Measurements from ENCODE around the gene RNF150.

Gene RNF150

DNA sequence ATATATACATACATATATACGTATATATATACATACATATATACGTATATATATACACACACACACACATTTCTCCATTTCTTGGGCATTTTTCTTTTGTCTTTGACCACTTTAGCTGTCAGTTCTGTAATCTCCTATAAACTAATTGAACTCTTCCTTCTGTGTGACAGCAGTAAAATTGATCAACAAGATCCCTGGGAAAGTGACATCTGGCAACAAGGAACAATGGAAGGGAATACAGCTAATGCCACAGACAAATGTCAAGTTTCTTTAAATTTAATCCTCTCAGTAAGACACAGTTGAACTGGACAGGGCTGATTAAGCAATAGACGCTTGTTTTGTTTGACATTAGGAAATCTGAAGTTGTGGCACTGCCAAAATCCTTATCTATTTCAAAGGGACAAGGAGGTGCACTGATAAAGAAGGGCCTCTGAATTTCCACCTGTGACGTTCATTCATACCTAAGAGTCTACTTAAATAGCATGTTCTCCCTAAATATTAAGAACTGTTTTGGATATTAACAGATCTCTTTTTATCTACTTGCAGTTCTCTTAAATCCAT, 126.9 kb downstream of the RNF150 start:
- TF ChIP-seq CTCF (IDR thresholded peaks at IDR 0.05), result no peak

DNA sequence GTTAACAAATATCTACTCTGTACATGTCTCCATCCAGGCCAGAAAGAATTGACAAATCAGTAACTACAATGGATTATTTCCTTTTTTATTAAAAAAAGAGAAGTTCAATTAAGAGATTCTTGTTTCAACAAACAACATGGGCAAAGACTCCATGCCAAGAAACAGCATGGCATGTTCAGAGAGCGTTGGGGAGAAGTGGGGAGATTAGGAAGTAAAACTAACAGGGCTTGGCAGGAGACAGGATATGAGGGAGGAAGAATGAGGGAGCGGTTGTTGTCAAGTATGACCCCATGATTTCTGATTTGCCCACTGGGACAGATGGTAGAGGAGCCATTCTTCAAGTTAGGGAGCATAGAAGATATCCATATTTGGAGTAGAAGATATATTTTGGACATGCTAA, 128.4 kb downstream of the RNF150 start:
- no peak for TF ChIP-seq CTCF (IDR thresholded peaks at IDR 0.05)

DNA sequence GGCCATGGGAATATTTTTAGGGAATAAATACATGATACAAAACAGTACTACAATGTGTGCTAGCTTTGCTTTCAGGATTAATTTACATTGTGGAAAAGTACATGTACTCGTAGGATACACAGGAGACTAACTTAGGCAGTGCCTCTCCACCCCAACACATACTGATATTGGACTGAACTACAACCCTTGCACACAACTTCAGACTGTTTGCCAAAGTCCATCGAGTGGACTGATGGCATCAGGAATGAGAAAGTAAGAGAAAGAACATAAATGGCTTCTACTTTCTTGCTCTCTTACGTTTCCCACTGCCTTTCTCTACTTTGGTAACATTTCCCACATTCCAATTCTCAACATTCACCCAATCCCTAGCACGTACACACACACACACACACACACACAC, 130.1 kb downstream of the RNF150 start:
- TF ChIP-seq CTCF (IDR thresholded peaks at IDR 0.05), result no peak

DNA sequence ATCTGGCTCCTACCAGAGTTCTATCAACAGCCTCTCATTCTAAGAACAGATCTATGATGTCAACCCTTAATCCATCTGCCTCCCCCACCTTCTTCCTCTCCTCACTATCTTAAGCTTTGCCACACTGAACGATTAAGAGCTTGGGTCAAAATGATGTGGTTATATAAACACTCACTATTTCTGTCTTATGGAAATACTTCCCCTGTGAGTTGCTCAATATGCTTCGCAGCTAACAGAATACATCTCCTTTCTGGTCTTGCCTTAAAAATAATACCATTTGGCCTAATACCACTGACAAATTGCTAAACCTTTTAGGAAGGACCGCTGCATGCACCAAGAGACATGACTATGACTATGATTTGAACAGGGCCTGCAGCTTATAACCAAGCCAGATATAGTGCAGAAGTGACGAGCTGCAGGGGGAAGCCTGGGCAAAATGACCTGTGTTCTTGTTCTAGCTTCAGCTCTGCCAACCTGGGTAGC, 130.9 kb downstream of the RNF150 start:
- TF ChIP-seq CTCF (IDR thresholded peaks at IDR 0.05), result no peak

- no peak for TF ChIP-seq CTCF (IDR thresholded peaks at IDR 0.05)
Measured at GRCh38 chr4:140996766-140997165, 136.5 kb downstream of the RNF150 start.

DNA sequence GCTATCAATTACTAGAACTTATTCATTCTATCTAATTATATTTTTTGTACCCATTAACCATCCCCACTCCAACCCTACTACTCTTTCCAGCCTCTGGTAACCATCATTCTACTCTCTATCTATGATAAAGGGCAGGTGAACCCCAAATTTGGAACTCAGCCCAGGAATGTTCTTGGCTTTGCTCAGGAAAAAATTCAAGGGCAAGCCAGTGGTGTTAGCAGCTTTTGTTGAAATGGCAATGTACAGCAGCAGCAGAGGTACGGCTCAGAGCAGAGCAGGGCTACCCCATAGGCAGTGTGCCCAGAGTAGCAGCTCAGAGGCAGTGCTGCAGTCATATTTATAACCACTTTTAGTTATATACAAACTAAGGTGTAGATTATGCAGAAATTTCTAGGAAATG, 138.2 kb downstream of the RNF150 start:
- no peak for TF ChIP-seq CTCF (IDR thresholded peaks at IDR 0.05)

GRCh38 chr4:140994015-140994414, 139.3 kb downstream of the RNF150 start:
- TF ChIP-seq CTCF (IDR thresholded peaks at IDR 0.05), result no peak

- TF ChIP-seq CTCF (IDR thresholded peaks at IDR 0.05), result no peak
Measured at GRCh38 chr4:140993370-140993769, 139.9 kb downstream of the RNF150 start.

Data from LNCAP (cell line).